ENCODE measurements around the gene INO80B. TPM values are rescaled to one million over a fixed set of nuclear protein-coding genes. Genes with fewer than 3 reads are reported as not detected.
"Not testable (repeated sequence)": the region's sequence is repeated elsewhere in the genome, so short reads cannot be mapped to it uniquely, and the experiment has no call there.

Gene INO80B
- total RNA-seq, 1 experiment from 2014 or later, result 26.5 TPM

- intact Hi-C loops (cut with micrococcal nuclease; ENCODE audit: unreplicated experiment) (no loop called here), in situ Hi-C loops (cut with HindIII; ENCODE audit: low pct_unique_long_range_greater_than_20kb, low sequenced_read_pairs) (no loop called here)
- ChIA-PET CTCF (no interaction called here), POLR2A (interaction anchor here (0.8 kb wide), 1 partner anchor 13 kb away, joined by 3 read pairs; no protein-coding TSS in a partner anchor)
- peaks cover 3% of the 10 kb centered on the region; the same call in 1 of the 2 replicates for H3K27me3 ChIP-seq (ENCODE audit: control insufficient read depth, insufficient read depth, low read length)
- H3K9me3 ChIP-seq (ENCODE audit: control insufficient read depth, insufficient read depth, low read depth, low read length), result no peaks in the 10 kb centered on the region
- H3K27ac ChIP-seq (ENCODE audit: low read length), result peak within 1 kb of the TSS; percentile 90
- peak within 1 kb of the TSS; percentile 67 to 93 for H3K4me3 ChIP-seq (ENCODE audit: low read depth in 2 of 2, low read length in 2 of 2)
- DNase-seq (ENCODE audit: low read depth, low spot score) (no peak), ATAC-seq (peak; percentile 77)
- peak; percentile 64 for TF ChIP-seq POLR2AphosphoS5 (IDR thresholded peaks at IDR 0.05; ENCODE audit: low read depth, low read length)
- TF ChIP-seq CTCF (IDR thresholded peaks at IDR 0.05), result no peak
- 0 out of 2 replicates have a peak, but pooled peaks have one; percentile 24 for TF ChIP-seq SIN3A (IDR thresholded peaks at IDR 0.05; ENCODE audit: borderline replicate concordance, insufficient read depth, low read depth, low read length)
- TF ChIP-seq REST (IDR thresholded peaks at IDR 0.05; ENCODE audit: insufficient read depth in 1 of 2, low read depth in 2 of 2, low read length in 1 of 2), result no peak
- peak; percentile 95 for TF ChIP-seq TCF7L2 (IDR thresholded peaks at IDR 0.05; ENCODE audit: low read depth, low read length)
- BruUV-seq (replicated peaks), result no TSS peak
- H3K36me3 ChIP-seq (ENCODE audit: control insufficient read depth, insufficient read depth, low read length), result no peaks in the 10 kb centered on the region
- H3K4me1 ChIP-seq (ENCODE audit: control insufficient read depth, insufficient read depth, low read length), result peaks cover 10% of the 10 kb centered on the region
These were observed 13.0 kb upstream of the INO80B start, which contains the start of gene RTKN for GRCh38 chr2:74441690-74442482. Gene RTKN, minus strand, starts transcription at chr2:74441937. Its CDS starts 121 bp downstream, at chr2:74441816.

- Histone ChIP-seq H3K4me3 (ENCODE audit: low read depth in 2 of 2, low read length in 2 of 2) (peak overlapping the region; percentile 67 to 93), H3K27ac (ENCODE audit: low read length) (peak overlapping the region; percentile 90)
- H3K9me3 ChIP-seq (ENCODE audit: control insufficient read depth, insufficient read depth, low read depth, low read length); BruUV-seq (replicated peaks); H3K27me3 ChIP-seq (ENCODE audit: control insufficient read depth, insufficient read depth, low read length); H3K36me3 ChIP-seq (ENCODE audit: control insufficient read depth, insufficient read depth, low read length); intact Hi-C loops (cut with micrococcal nuclease; ENCODE audit: unreplicated experiment); ATAC-seq; CTCF ChIA-PET; H3K4me1 ChIP-seq (ENCODE audit: control insufficient read depth, insufficient read depth, low read length); DNase-seq (ENCODE audit: low read depth, low spot score); in situ Hi-C loops (cut with HindIII; ENCODE audit: low pct_unique_long_range_greater_than_20kb, low sequenced_read_pairs): not testable (repeated sequence)
- POLR2A ChIA-PET, result interaction anchor here (0.8 kb wide), 1 partner anchor 12 kb away, joined by 3 read pairs; no protein-coding TSS in a partner anchor
These were observed 12.2 kb upstream of the INO80B start for GRCh38 chr2:74442483-74443297.
